Left lung (tissue), 10 donors: ENCODE data around the gene LIG4. TPM values are rescaled to one million over a fixed set of nuclear protein-coding genes. Genes with fewer than 3 reads are reported as not detected.
A peak's percentile ranks its signal among the peaks of the same experiment; 100 is the strongest.

ENCODE experiments used
- ATAC-seq: fragments of 200-7000 bp; cut with Tn5 transposase; one replicate; pipeline ENCODE4 v1.9.1; 2020; ENCODE audit warnings: moderate library complexity
- DNase-seq, 4 donors: peaks; one replicate each; pipeline ENCODE4 v3.0.0-alpha.2; 2013 to 2020
- H3K27ac ChIP-seq, 2 donors: fragments of 200-600 bp; sonication (generic) in 1 of 2; one replicate each; pipeline versions ENCODE4 v1.5.0 to v1.8.0; 2020 to 2021
- H3K27me3 ChIP-seq, 2 donors: fragments of 200-600 bp; sonication (generic) in 1 of 2; one replicate each; pipeline versions ENCODE4 v1.5.0 to v1.8.0; 2020 to 2021
- H3K36me3 ChIP-seq, 2 donors: fragments of 200-600 bp; sonication (generic) in 1 of 2; one replicate each; pipeline versions ENCODE4 v1.5.0 to v1.8.0; 2020 to 2021
- H3K4me1 ChIP-seq, 2 donors: fragments of 200-600 bp; one replicate each; pipeline ENCODE4 v1.8.0; 2021
- H3K4me3 ChIP-seq, 2 donors: fragments of 200-600 bp; sonication (generic) in 1 of 2; one replicate each; pipeline versions ENCODE4 v1.5.0 to v1.8.0; 2020 to 2021; ENCODE audit warnings: mild to moderate bottlenecking in 1 of 2
- H3K9me3 ChIP-seq, 2 donors: fragments of 200-600 bp; sonication (generic) in 1 of 2; one replicate each; pipeline versions ENCODE4 v1.5.0 to v1.8.0; 2020 to 2021
- intact Hi-C, 2 donors: fragments of 100-400 bp; cut with DNase I; formaldehyde crosslinking; loops; one replicate each; pipeline versions ENCODE4 v1.11.2 to v1.14.2; 2022
- polyA plus RNA-seq, 6 donors: library from polyadenylated mRNA; unstranded; fragments of 120-200 nt; gene quantifications; one replicate each; pipeline ENCODE4 v1.2.1, GENCODE V29; 2013; ENCODE audit not compliant: insufficient read length in 6 of 6
- total RNA-seq, 2 donors: library from RNA; stranded (reverse); fragmentation: NEBNext Ultra II Directional; extraction: Animal tissue kit (Norgen Biotek cat#: 25700); gene quantifications; one replicate each; pipeline ENCODE4 v1.2.1, GENCODE V29; 2021
- TF ChIP-seq, protein P1 (sequence below), 2 donors: fragments of 200-600 bp; sonication (generic) in 1 of 2; IDR thresholded peaks; one replicate each; pipeline versions ENCODE4 v1.5.0 to v1.8.0; 2021; ENCODE audit warnings: antibody characterized with exemption in 2 of 2
- donor health status: DM: no; HTN: yes; CAD: no.
- donor health status: DM: no; HTN: no; CAD: no.

The LIG4 gene
- total and polyA plus RNA-seq, 8 donors = 10.7 to 14.1 (median 13.0) TPM

- no peak for ATAC-seq
- intact Hi-C loops = loop anchor here in 1 of 2 donors (10.0 kb wide), 1 partner anchor 94 kb away; no protein-coding TSS in a partner anchor
- H3K36me3 ChIP-seq = peaks cover 0 to 5% of the 10 kb centered on the region in 2 donors
- H3K27ac ChIP-seq = no peak overlapping the region
- no peak for DNase-seq
- H3K4me1 ChIP-seq = peaks cover 0 to 29% of the 10 kb centered on the region in 2 donors
- no peak overlapping the region for H3K4me3 ChIP-seq
- TF ChIP-seq, protein P1, sequence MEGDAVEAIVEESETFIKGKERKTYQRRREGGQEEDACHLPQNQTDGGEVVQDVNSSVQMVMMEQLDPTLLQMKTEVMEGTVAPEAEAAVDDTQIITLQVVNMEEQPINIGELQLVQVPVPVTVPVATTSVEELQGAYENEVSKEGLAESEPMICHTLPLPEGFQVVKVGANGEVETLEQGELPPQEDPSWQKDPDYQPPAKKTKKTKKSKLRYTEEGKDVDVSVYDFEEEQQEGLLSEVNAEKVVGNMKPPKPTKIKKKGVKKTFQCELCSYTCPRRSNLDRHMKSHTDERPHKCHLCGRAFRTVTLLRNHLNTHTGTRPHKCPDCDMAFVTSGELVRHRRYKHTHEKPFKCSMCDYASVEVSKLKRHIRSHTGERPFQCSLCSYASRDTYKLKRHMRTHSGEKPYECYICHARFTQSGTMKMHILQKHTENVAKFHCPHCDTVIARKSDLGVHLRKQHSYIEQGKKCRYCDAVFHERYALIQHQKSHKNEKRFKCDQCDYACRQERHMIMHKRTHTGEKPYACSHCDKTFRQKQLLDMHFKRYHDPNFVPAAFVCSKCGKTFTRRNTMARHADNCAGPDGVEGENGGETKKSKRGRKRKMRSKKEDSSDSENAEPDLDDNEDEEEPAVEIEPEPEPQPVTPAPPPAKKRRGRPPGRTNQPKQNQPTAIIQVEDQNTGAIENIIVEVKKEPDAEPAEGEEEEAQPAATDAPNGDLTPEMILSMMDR (IDR thresholded peaks at IDR 0.05) = no peak
- H3K9me3 ChIP-seq = no peaks in the 10 kb centered on the region
- H3K27me3 ChIP-seq = no peaks in the 10 kb centered on the region
Observed at GRCh38 chr13:108230377-108230776, 15.0 kb upstream of the LIG4 start.

DNA sequence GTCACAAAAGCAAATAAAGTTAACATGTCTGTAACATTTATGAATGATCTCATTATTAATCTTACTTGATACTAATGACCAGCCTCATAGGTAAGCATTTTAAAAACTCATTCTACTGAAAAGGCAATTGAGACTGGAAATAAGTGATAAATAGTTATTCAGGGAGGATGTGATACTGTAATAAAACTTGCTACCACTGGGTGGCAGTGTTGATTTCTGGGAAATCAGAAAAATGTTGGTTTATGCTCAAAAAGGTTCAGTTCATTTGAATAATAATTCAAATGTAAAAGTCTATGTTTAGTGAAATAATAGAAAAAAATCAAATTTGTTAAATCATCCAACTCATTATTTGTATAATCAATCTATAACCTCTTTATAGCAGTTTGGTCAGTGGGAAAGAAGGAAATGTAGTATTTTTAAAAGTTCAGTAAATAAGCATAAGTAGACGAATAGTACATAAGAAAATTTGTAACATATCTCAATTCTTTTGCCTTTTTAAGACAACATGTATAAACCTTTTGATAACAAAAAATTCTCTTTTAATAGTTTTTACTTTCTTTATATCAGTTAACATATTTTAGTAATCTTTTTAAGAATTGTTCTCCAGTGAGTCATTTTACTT lies 12.4 kb upstream of the LIG4 start:
- no peak overlapping the region for H3K27ac ChIP-seq
- intact Hi-C loops = no loop called here
- peak in 2 of 4 donors; percentile 28 to 58 for DNase-seq
- TF ChIP-seq, protein P1 (IDR thresholded peaks at IDR 0.05) = peak; percentile 68 to 81
- H3K27me3 ChIP-seq = no peaks in the 10 kb centered on the region
- H3K9me3 ChIP-seq = no peaks in the 10 kb centered on the region
- ATAC-seq = peak; percentile 68
- no peak overlapping the region for H3K4me3 ChIP-seq
- H3K36me3 ChIP-seq = peaks cover 0 to 5% of the 10 kb centered on the region in 2 donors
- H3K4me1 ChIP-seq = peaks cover 5 to 37% of the 10 kb centered on the region in 2 donors

GRCh38 chr13:108226184-108226583 lies 10.8 kb upstream of the LIG4 start:
- H3K4me3 ChIP-seq = no peak overlapping the region
- TF ChIP-seq, protein P1 (IDR thresholded peaks at IDR 0.05) = no peak
- H3K4me1 ChIP-seq = peaks cover 5 to 43% of the 10 kb centered on the region in 2 donors
- no peaks in the 10 kb centered on the region for H3K9me3 ChIP-seq
- intact Hi-C loops = no loop called here
- H3K27me3 ChIP-seq = no peaks in the 10 kb centered on the region
- ATAC-seq = no peak
- DNase-seq = no peak
- no peak overlapping the region for H3K27ac ChIP-seq
- H3K36me3 ChIP-seq = peaks cover 0 to 5% of the 10 kb centered on the region in 2 donors

DNA sequence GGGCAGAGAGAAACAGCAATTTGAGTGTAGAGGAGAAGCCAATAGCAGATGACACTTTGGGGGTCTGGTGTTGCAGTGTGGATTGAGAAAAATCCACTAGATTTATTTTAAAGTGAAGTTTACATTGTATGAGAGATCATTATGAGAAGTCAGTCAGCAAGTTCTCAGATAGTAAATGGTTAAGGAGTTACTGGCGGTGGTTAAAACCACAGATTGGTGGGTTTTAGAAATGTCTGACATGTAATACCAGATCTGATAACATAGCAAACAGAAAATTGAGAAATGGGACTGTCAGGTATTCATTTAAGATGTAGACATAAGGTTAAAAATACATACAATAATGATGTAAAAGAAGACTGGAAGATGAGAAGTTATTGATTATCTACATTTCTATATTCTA lies 10.1 kb upstream of the LIG4 start:
- Histone ChIP-seq H3K27ac (no peak overlapping the region), H3K36me3 (peaks cover 0 to 5% of the 10 kb centered on the region in 2 donors), H3K4me3 (no peak overlapping the region), H3K4me1 (peaks cover 5 to 47% of the 10 kb centered on the region in 2 donors), H3K9me3 (no peaks in the 10 kb centered on the region), H3K27me3 (no peaks in the 10 kb centered on the region)
- intact Hi-C loops = no loop called here
- TF ChIP-seq, protein P1 (IDR thresholded peaks at IDR 0.05) = no peak
- ATAC-seq (no peak), DNase-seq (no peak)

DNA sequence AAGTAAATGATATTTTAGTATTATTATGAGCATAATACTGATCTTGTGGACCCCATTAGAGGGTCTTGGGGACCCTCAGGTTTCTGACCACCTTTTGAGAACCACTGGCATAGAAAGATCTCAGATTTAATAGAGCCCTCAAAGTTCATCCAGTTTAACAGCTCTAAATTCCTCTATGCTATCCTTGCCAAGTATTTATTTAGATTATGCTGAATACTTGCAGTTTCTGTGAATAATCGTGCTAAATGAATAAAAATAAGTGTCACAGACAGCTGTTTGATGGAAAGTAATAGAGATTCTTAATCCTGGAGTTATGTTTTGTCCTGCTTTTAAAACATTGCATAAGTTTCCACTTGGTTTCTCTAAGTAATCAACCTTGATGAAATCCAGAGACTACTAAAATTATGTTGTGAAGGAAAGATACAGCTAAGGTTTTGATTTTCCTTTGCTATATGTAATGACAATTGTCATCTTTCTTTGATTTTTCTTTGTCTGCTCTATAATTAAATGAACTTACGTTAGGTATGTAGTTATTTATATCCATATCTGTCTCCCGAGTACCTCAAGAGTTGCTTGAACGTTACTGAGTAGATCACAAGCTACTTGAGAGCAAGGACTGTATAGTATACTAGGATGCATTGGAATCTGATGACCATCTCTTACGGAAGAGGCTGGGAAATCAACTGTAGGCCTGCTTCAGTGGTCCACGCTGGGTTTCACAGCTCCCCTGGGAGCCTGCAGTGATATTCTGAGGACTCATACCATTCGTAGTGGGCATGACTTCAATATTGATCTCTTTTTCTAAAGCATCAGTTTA lies 8.6 kb upstream of the LIG4 start:
- Histone ChIP-seq H3K4me3 (no peak overlapping the region), H3K4me1 (peaks cover 13 to 61% of the 10 kb centered on the region in 2 donors), H3K9me3 (no peaks in the 10 kb centered on the region), H3K27ac (no peak overlapping the region), H3K36me3 (no peaks in the 10 kb centered on the region), H3K27me3 (no peaks in the 10 kb centered on the region)
- intact Hi-C loops = no loop called here
- TF ChIP-seq, protein P1 (IDR thresholded peaks at IDR 0.05) = no peak
- ATAC-seq (no peak), DNase-seq (no peak)
